ENCODE measurements around the gene SPAAR. TPM values are rescaled to one million over a fixed set of nuclear protein-coding genes. Genes with fewer than 3 reads are reported as not detected.

SPAAR gene
- total and polyA plus RNA-seq, 11 donors = 4.1 to 11.3 (median 7.0) TPM

- peak in 2 of 5 donors; percentile 37 to 44 for DNase-seq
- intact Hi-C loops (cut with DNase I) = loop anchor here (1.0 to 5.0 kb wide), 6 partner anchors 42 to 120 kb away; no protein-coding TSS in a partner anchor
- WGBS, 4 donors = 31 to 35% (median 32%) methylated on average over 3 of the region's 3 CpGs
- TF ChIP-seq POLR2A (IDR thresholded peaks at IDR 0.05) = no peak
- peak; percentile 62 to 86 (median 78) for TF ChIP-seq CTCF (IDR thresholded peaks at IDR 0.05)
- no peaks in the 10 kb centered on the region for H3K9me3 ChIP-seq
- no peaks in the 10 kb centered on the region for H3K36me3 ChIP-seq
- no peak overlapping the region for H3K4me3 ChIP-seq
- H3K27ac ChIP-seq = peak overlapping the region in 1 of 12 donors; percentile 95
- H3K27me3 ChIP-seq = no peaks in the 10 kb centered on the region
- ATAC-seq = no peak
- peaks cover 16 to 54% (median 48%) of the 10 kb centered on the region in 12 donors for H3K4me1 ChIP-seq
Observed at GRCh38 chr9:35903049-35903448, 6.2 kb upstream of the SPAAR start.

GRCh38 chr9:35904338-35904737 is 5.0 kb upstream of the SPAAR start:
- 30 to 60% (median 57%) methylated on average over 6 to 8 of the region's 8 CpGs for WGBS, 4 donors
- Histone ChIP-seq H3K4me1 (peaks cover 21 to 67% (median 61%) of the 10 kb centered on the region in 12 donors), H3K27ac (peak overlapping the region; percentile 87 to 98 (median 95)), H3K27me3 (no peaks in the 10 kb centered on the region), H3K9me3 (no peaks in the 10 kb centered on the region), H3K36me3 (no peaks in the 10 kb centered on the region), H3K4me3 (no peak overlapping the region)
- ATAC-seq = no peak
- DNase-seq = no peak
- TF ChIP-seq POLR2A (IDR thresholded peaks at IDR 0.05) = no peak
- no peak for TF ChIP-seq CTCF (IDR thresholded peaks at IDR 0.05)
- intact Hi-C loops (cut with DNase I) = loop anchor here in 7 of 10 donors (5.0 kb wide), 3 partner anchors 43 to 118 kb away; no protein-coding TSS in a partner anchor

GRCh38 chr9:35905051-35905781 is 4.1 kb upstream of the SPAAR start:
- DNase-seq (peak in 1 of 5 donors; percentile 36), ATAC-seq (no peak)

More at GRCh38 chr9:35905051-35905781, 4.1 kb upstream of the SPAAR start:
- intact Hi-C loops (cut with DNase I) = loop anchor here in 3 of 10 donors (1.0 to 5.0 kb wide), 3 partner anchors 41 to 117 kb away; no protein-coding TSS in a partner anchor
- Histone ChIP-seq H3K27ac (peak overlapping the region; percentile 87 to 98 (median 95)), H3K27me3 (no peaks in the 10 kb centered on the region), H3K36me3 (no peaks in the 10 kb centered on the region), H3K9me3 (no peaks in the 10 kb centered on the region), H3K4me3 (peak overlapping the region in 2 of 12 donors; percentile 42 to 56), H3K4me1 (peaks cover 21 to 76% (median 68%) of the 10 kb centered on the region in 12 donors)
- no peak for TF ChIP-seq CTCF (IDR thresholded peaks at IDR 0.05)
- TF ChIP-seq POLR2A (IDR thresholded peaks at IDR 0.05) = no peak
- 61 to 79% (median 69%) methylated on average over 4 to 8 of the region's 8 CpGs for WGBS, 4 donors

All from heart left ventricle (tissue), 16 donors.